Fibroblast of mammary gland (primary cell): ENCODE measurements around the gene HOXB9.

Experiments used
- DNase-seq: peaks from one replicate; pipeline ENCODE4 v3.0.0-alpha.2; 2010; ENCODE audit warnings: low read depth
- H3K4me3 ChIP-seq: 2 replicates; pipeline ENCODE4 v1.5.1; 2011; ENCODE audit warnings: low read depth, mild to moderate bottlenecking, low read length, moderate library complexity; ENCODE audit not compliant: control insufficient read depth
- TF ChIP-seq, protein P1 (sequence below): conservative IDR thresholded peaks from 2 replicates; pipeline ENCODE4 v1.5.1; 2011; ENCODE audit warnings: low read depth, low read length, inconsistent platforms; ENCODE audit not compliant: control insufficient read depth, insufficient read depth

The HOXB9 gene

GRCh38 chr17:48603959-48604769 lies 22.0 kb downstream of the HOXB9 start:
- DNase-seq, result peak; percentile 70
- TF ChIP-seq, protein P1, sequence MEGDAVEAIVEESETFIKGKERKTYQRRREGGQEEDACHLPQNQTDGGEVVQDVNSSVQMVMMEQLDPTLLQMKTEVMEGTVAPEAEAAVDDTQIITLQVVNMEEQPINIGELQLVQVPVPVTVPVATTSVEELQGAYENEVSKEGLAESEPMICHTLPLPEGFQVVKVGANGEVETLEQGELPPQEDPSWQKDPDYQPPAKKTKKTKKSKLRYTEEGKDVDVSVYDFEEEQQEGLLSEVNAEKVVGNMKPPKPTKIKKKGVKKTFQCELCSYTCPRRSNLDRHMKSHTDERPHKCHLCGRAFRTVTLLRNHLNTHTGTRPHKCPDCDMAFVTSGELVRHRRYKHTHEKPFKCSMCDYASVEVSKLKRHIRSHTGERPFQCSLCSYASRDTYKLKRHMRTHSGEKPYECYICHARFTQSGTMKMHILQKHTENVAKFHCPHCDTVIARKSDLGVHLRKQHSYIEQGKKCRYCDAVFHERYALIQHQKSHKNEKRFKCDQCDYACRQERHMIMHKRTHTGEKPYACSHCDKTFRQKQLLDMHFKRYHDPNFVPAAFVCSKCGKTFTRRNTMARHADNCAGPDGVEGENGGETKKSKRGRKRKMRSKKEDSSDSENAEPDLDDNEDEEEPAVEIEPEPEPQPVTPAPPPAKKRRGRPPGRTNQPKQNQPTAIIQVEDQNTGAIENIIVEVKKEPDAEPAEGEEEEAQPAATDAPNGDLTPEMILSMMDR, result peak; percentile 10
- peak overlapping the region; percentile 88 for H3K4me3 ChIP-seq

GRCh38 chr17:48601539-48602425 lies 24.4 kb downstream of the HOXB9 start:
- TF ChIP-seq, protein P1, result no peak
- DNase-seq, result no peak
- H3K4me3 ChIP-seq, result peak overlapping the region; percentile 88

- TF ChIP-seq, protein P1, result no peak
- H3K4me3 ChIP-seq, result peak overlapping the region; percentile 88
- DNase-seq, result no peak
Measured at GRCh38 chr17:48601207-48601538, 25.0 kb downstream of the HOXB9 start.

- peak overlapping the region; percentile 88 for H3K4me3 ChIP-seq
- TF ChIP-seq, protein P1, result no peak
- no peak for DNase-seq
Measured at GRCh38 chr17:48600244-48601098, 25.7 kb downstream of the HOXB9 start.

GRCh38 chr17:48599354-48599753 lies 26.8 kb downstream of the HOXB9 start:
- TF ChIP-seq, protein P1, result no peak
- H3K4me3 ChIP-seq, result no peak overlapping the region
- no peak for DNase-seq

DNA sequence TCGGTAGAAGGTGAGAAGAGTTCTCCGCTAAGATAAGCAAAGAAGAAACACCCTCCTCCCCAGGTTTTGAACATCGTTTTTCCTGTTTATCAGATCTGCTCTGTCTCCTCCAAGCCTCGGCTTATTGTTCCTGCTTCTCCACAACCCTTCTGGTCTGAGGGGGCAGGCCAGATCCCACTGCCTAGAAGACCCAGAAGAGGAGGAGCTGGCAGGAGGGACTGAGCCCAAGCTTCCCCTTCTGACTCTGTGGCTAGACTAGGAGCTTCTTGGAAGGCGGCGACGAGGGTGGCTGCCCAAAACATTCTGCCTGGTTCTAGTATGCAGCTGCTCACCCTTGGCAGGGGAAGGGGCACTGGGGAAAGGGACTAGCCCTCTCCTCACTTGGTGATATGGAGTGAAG lies 27.4 kb downstream of the HOXB9 start:
- TF ChIP-seq, protein P1, result no peak
- DNase-seq, result no peak
- peak overlapping the region; percentile 65 for H3K4me3 ChIP-seq
